Measurements from ENCODE around the gene AKR1A1.

The AKR1A1 gene

GRCh38 chr1:45608175-45609156 lies 57.8 kb downstream of the AKR1A1 start:
- DNase-seq (ENCODE audit: low read depth, low spot score) = no peak

GRCh38 chr1:45610589-45611226 lies 60.1 kb downstream of the AKR1A1 start:
- no peak for DNase-seq (ENCODE audit: low read depth, low spot score)
- H3K27ac ChIP-seq = no peak overlapping the region

More at GRCh38 chr1:45608175-45609156, 57.8 kb downstream of the AKR1A1 start:
- H3K27ac ChIP-seq = no peak overlapping the region

- peak; percentile 52 for DNase-seq (ENCODE audit: low read depth, low spot score)
- H3K27ac ChIP-seq = peak overlapping the region; percentile 75
Observed at GRCh38 chr1:45612941-45613579, 62.4 kb downstream of the AKR1A1 start.

GRCh38 chr1:45615885-45616284 lies 65.3 kb downstream of the AKR1A1 start:
- H3K27ac ChIP-seq = no peak overlapping the region
- no peak for DNase-seq (ENCODE audit: low read depth, low spot score)

GRCh38 chr1:45617618-45618017 lies 67.0 kb downstream of the AKR1A1 start:
- DNase-seq (ENCODE audit: low read depth, low spot score) = no peak
- peak overlapping the region; percentile 6 for H3K27ac ChIP-seq

- DNase-seq (ENCODE audit: low read depth, low spot score) = no peak
- H3K27ac ChIP-seq = no peak overlapping the region
Observed at GRCh38 chr1:45619149-45619921, 68.7 kb downstream of the AKR1A1 start.
